GM12865 (cell line): ENCODE results near the gene RASEF.

Experiments
- DNase-seq: peaks from one replicate; pipeline ENCODE4 v3.0.0; 2010; ENCODE audit warnings: low read depth
- H3K4me3 ChIP-seq: 2 replicates; pipeline ENCODE4 v1.5.1; 2011; ENCODE audit warnings: mild to moderate bottlenecking, low read depth, low read length, control low read depth
- TF ChIP-seq, protein P1 (sequence below): IDR thresholded peaks from 2 replicates; pipeline ENCODE4 v1.5.1; 2011; ENCODE audit warnings: low read length, control low read depth, low read depth, inconsistent platforms; ENCODE audit not compliant: insufficient read depth; ENCODE audit errors: missing control alignments

RASEF gene

DNA sequence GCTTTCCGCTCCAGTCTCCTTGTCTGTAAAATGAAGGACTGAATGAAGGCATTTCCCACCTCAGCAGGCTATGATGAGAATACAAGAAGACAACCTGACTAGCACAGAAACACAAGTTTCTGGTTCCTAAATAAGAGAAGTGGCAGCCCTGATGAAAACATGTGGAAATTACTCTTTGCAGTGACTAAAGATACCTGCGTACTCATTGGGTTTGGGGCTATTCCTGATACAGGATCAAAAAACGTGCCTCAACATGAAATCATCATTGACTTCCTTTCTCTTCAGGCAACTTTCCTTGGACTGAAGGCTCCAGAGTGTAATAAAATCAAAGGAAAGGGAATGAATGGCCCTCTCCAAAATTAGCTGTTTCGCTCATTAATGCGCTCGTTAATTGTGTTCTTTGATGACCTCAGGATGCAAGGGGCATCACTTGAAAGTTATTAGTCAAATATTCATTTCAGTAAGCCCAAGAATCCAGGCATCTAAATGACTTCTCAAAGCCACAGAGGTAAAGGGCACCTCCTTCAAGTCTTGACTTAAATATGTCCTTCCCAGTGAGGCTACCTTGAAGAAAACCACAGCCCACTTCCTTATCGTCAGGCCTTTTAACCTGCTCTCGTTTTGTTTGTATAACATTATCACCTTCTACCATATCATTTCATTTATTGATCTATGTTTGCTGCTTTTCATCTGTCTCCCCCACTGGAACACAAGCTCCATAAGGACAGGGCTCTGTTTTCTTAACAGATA lies 68.9 kb downstream of the RASEF start:
- no peak overlapping the region for H3K4me3 ChIP-seq
- TF ChIP-seq, protein P1, sequence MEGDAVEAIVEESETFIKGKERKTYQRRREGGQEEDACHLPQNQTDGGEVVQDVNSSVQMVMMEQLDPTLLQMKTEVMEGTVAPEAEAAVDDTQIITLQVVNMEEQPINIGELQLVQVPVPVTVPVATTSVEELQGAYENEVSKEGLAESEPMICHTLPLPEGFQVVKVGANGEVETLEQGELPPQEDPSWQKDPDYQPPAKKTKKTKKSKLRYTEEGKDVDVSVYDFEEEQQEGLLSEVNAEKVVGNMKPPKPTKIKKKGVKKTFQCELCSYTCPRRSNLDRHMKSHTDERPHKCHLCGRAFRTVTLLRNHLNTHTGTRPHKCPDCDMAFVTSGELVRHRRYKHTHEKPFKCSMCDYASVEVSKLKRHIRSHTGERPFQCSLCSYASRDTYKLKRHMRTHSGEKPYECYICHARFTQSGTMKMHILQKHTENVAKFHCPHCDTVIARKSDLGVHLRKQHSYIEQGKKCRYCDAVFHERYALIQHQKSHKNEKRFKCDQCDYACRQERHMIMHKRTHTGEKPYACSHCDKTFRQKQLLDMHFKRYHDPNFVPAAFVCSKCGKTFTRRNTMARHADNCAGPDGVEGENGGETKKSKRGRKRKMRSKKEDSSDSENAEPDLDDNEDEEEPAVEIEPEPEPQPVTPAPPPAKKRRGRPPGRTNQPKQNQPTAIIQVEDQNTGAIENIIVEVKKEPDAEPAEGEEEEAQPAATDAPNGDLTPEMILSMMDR = no peak
- no peak for DNase-seq

DNA sequence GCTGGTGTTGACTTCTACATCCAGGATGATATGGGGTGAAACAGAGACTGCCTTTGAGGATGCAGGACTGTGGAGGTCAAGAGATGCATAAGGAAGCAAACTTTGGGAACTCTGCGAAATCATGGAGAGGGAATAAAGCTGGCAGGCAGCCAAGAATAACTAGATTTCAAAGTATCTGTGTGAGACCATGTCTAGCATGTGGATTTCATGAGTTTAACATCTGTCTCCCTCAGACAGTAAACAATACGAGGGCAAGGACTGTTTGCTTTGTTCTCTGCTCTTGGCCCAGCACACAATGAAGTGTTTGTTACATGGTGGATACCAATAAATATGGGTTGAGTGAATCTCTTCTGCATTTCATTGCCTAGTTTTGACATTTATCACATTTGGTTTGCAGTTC lies 71.3 kb downstream of the RASEF start:
- no peak for DNase-seq
- TF ChIP-seq, protein P1 = no peak
- H3K4me3 ChIP-seq = no peak overlapping the region

DNA sequence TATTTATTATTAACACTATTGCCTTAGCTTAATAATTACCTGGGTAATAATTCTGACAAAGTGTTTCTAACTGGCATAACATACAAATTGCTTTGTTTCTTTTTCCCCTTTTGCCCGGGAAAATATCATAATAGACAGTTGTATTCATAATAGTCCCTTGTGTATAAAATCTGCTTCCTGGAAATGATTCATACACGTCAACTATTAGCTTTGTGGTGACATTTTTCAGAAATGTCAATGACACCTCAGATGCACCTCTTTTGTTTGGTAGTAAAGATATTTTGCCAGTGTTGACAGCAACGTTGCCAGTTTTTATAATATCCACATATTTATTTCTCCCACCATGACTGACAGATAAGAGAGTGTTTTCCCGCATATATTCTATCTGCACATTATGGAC lies 73.0 kb downstream of the RASEF start:
- H3K4me3 ChIP-seq = no peak overlapping the region
- TF ChIP-seq, protein P1 = no peak
- no peak for DNase-seq

DNA sequence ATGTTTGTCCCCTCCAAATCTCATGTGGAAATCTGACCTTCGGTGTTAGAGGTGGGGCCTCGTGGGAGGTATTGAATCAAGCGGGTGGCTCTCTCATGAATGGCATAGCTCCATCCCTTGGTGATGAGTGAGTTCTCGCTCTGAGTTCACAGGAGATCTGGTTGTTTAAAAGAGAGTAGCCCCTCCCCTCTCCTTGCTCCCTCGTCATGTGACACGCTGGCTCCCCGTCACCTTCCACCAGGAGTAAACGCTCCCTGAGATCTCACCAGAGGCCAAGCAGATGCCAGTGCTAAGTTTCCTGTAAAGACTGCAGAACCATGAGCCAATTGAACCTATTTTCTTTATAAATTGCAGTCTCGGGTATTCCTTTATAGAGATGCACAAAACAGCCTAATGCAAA lies 74.5 kb downstream of the RASEF start:
- DNase-seq = no peak
- TF ChIP-seq, protein P1 = no peak
- no peak overlapping the region for H3K4me3 ChIP-seq

DNA sequence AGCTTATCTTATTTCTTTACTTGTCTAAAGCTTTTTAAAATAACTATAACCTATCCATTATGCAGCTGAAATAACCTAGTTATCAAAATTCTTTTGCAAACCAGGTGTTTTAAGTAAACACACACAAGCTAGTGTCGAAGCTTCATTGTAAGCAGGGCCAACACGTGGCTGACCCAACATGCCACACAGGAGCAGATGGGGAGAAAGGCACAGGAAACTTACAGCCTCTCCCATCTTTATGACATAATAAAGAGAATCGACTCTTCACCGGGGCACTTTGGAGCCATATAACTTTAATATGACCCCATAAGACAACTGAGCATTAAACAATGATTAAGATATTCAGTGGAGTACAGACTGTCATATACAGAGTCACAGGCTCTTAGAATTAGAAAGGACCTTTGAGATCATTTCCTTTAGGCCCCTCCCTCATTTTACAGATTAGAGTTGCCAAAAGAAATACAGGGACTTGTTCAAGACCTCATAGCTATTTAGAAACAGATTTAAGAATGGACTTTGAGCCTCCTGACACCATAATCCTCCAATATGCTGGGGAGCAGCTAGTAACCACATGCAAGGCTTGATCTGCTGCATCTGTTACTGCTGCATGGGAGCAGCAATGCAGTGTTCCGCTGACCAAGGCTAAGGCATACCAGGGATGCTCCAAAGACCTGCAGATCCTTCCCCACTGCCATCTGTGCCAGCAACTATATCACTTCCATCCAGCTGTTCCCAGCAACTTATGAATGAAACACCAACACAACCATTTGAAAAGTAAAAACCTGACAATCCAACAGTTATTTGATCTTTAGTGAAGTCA lies 75.4 kb downstream of the RASEF start:
- TF ChIP-seq, protein P1 = no peak
- H3K4me3 ChIP-seq = no peak overlapping the region
- DNase-seq = no peak

DNA sequence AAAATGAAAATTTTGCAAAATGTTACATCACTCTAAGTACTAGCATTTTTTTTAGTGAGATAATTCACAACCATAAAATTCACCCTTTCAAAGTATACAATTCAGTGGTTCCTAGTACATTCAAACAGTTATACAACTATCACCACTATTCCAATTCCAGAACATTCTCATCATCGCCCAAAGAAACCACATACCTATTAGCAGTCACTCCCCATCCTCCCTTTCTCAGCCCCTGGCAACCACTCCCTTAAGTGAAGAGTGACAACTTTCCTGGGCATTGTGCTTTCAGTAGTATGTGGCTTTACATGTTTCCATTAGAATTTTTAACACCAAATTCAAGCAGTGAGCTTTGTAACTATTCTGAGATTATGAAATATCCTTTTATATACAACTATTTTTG lies 81.4 kb downstream of the RASEF start:
- no peak for DNase-seq
- H3K4me3 ChIP-seq = no peak overlapping the region
- TF ChIP-seq, protein P1 = no peak
